Mesendoderm (in vitro differentiated cells): Measurements from ENCODE around the gene CCIN.
"Not testable (repeated sequence)": the region's sequence is repeated elsewhere in the genome, so short reads cannot be mapped to it uniquely, and the experiment has no call there.

ENCODE experiments used
- DNase-seq: peaks from one replicate; pipeline ENCODE4 v3.0.0; 2013
- H2AK5ac ChIP-seq: 2 replicates; pipeline ENCODE4 v1.6.1; 2013; ENCODE audit warnings: low read length, inconsistent platforms
- H2BK120ac ChIP-seq: 2 replicates; pipeline ENCODE4 v1.6.1; 2013; ENCODE audit warnings: low read depth, mild to moderate bottlenecking, low read length, moderate library complexity, mixed read lengths
- H2BK15ac ChIP-seq: replicated peaks from 2 replicates; pipeline ENCODE4 v1.6.1; 2013; ENCODE audit warnings: low read depth, mild to moderate bottlenecking, moderate library complexity
- H2BK5ac ChIP-seq: 2 replicates; pipeline ENCODE4 v1.6.1; 2013; ENCODE audit warnings: low read length, inconsistent platforms
- H3K18ac ChIP-seq: 2 replicates; pipeline ENCODE4 v1.6.1; 2013; ENCODE audit warnings: mild to moderate bottlenecking, low read length, mixed read lengths
- H3K23ac ChIP-seq: one replicate; pipeline ENCODE4 v1.6.1; 2013; ENCODE audit warnings: low read length
- H3K27ac ChIP-seq: 2 replicates; pipeline ENCODE4 v1.5.1; 2013; ENCODE audit warnings: low read depth, mild to moderate bottlenecking, inconsistent platforms, low read length, moderate library complexity
- H3K27me3 ChIP-seq: 2 replicates; pipeline ENCODE4 v1.6.1; 2013; ENCODE audit warnings: low read length, control low read depth, mild to moderate bottlenecking, inconsistent platforms; ENCODE audit not compliant: insufficient read depth, poor library complexity
- H3K36me3 ChIP-seq: 2 replicates; pipeline ENCODE4 v1.6.1; 2013; ENCODE audit warnings: low read length, inconsistent platforms; ENCODE audit not compliant: control insufficient read depth, insufficient read depth
- H3K4ac ChIP-seq: one replicate; pipeline ENCODE4 v1.6.1; 2013; ENCODE audit warnings: low read depth, mild to moderate bottlenecking, low read length, moderate library complexity
- H3K4me1 ChIP-seq: 2 replicates; pipeline ENCODE4 v1.6.1; 2013; ENCODE audit warnings: low read depth, low read length, inconsistent platforms; ENCODE audit not compliant: control insufficient read depth
- H3K4me2 ChIP-seq: 2 replicates; pipeline ENCODE4 v1.6.1; 2013; ENCODE audit warnings: low read length
- H3K4me3 ChIP-seq: 2 replicates; pipeline ENCODE4 v1.5.1; 2013; ENCODE audit warnings: mild to moderate bottlenecking, low read length
- H3K56ac ChIP-seq: one replicate; pipeline ENCODE4 v1.6.1; 2013; ENCODE audit warnings: low read length
- H3K79me1 ChIP-seq: 2 replicates; pipeline ENCODE4 v1.6.1; 2013; ENCODE audit warnings: low read length, inconsistent platforms
- H3K79me2 ChIP-seq: 2 replicates; pipeline ENCODE4 v1.6.1; 2013; ENCODE audit warnings: mild to moderate bottlenecking, low read length; ENCODE audit not compliant: control insufficient read depth, insufficient read depth
- H3K9ac ChIP-seq: 2 replicates; pipeline ENCODE4 v1.6.1; 2013; ENCODE audit warnings: low read length, inconsistent platforms
- H4K5ac ChIP-seq: one replicate; pipeline ENCODE4 v1.6.1; 2013; ENCODE audit warnings: low read length
- H4K8ac ChIP-seq: one replicate; pipeline ENCODE4 v1.6.1; 2013; ENCODE audit warnings: low read depth, mild to moderate bottlenecking, control low read depth, low read length, moderate library complexity
- WGBS: extraction: QIAGEN DNeasy Blood & Tissue Kit; methylation state at CpG from one replicate; pipeline ENCODE4 v1.1.7; 2013; ENCODE audit warnings: low lambda C conversion rate, missing lambda C conversion rate; ENCODE audit not compliant: insufficient coverage; ENCODE audit errors: extremely low coverage; 5-methylcytosine and 5-hydroxymethylcytosine counted together

Gene CCIN

GRCh38 chr9:36174731-36175130 lies 5.5 kb downstream of the CCIN start:
- Histone ChIP-seq H3K4me1 (no peaks in the 10 kb centered on the region), H3K27me3 (no peaks in the 10 kb centered on the region), H3K4ac (no peak overlapping the region), H2AK5ac (no peak overlapping the region), H2BK5ac (no peak overlapping the region), H3K56ac (no peak overlapping the region), H2BK15ac (no peak overlapping the region), H3K23ac (no peak overlapping the region), H3K79me1 (no peaks in the 10 kb centered on the region), H4K5ac (no peak overlapping the region), H3K9ac (no peak overlapping the region), H3K79me2 (no peaks in the 10 kb centered on the region), H3K36me3 (no peaks in the 10 kb centered on the region), H2BK120ac (no peak overlapping the region), H3K27ac (no peak overlapping the region), H3K18ac (no peak overlapping the region), H3K4me3 (no peak overlapping the region), H4K8ac (no peak overlapping the region), H3K4me2 (no peak overlapping the region)
- no CpG with 5 or more reads among the region's 3 CpGs for WGBS
- DNase-seq: peak; percentile 57

GRCh38 chr9:36175209-36175608 lies 6.0 kb downstream of the CCIN start:
- H3K36me3 ChIP-seq, H3K4ac ChIP-seq, H3K4me2 ChIP-seq, H2BK120ac ChIP-seq, H3K79me2 ChIP-seq, H2AK5ac ChIP-seq, H4K5ac ChIP-seq, H3K9ac ChIP-seq, H3K56ac ChIP-seq, H3K27me3 ChIP-seq, H2BK15ac ChIP-seq, H3K27ac ChIP-seq, H3K4me1 ChIP-seq, H2BK5ac ChIP-seq, H3K79me1 ChIP-seq, DNase-seq, H4K8ac ChIP-seq, H3K23ac ChIP-seq, H3K18ac ChIP-seq, H3K4me3 ChIP-seq: not testable (repeated sequence)
- WGBS: no CpG with 5 or more reads among the region's 3 CpGs

DNA sequence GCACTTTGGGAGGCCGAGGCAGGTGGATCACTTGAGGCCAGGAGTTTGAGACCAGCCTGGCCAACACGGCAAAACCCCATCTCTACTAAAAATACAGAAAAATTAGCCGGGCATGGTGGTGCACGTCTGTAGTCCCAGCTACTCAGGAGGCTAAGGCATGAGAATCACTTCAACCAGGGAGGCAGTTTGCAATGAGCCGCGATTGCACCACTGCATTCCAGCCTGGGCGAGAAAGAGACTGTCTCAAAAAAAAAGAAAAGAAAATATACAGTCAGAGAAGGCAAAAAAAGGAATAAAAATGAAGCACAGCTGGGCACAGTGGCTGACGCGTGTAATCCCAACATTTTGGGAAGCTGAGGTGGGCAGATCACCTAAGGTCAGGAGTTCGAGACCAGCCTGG lies 7.3 kb downstream of the CCIN start:
- not testable (repeated sequence) for H3K4me1 ChIP-seq, H4K5ac ChIP-seq, H2BK120ac ChIP-seq, H3K79me1 ChIP-seq, H3K4me2 ChIP-seq, H3K56ac ChIP-seq, H2BK15ac ChIP-seq, H2AK5ac ChIP-seq, H3K18ac ChIP-seq, H4K8ac ChIP-seq, H3K9ac ChIP-seq, H3K4me3 ChIP-seq, H3K79me2 ChIP-seq, H3K27ac ChIP-seq, H3K4ac ChIP-seq, H3K23ac ChIP-seq, H2BK5ac ChIP-seq, H3K27me3 ChIP-seq, H3K36me3 ChIP-seq, DNase-seq
- WGBS: no CpG with 5 or more reads among the region's 10 CpGs

DNA sequence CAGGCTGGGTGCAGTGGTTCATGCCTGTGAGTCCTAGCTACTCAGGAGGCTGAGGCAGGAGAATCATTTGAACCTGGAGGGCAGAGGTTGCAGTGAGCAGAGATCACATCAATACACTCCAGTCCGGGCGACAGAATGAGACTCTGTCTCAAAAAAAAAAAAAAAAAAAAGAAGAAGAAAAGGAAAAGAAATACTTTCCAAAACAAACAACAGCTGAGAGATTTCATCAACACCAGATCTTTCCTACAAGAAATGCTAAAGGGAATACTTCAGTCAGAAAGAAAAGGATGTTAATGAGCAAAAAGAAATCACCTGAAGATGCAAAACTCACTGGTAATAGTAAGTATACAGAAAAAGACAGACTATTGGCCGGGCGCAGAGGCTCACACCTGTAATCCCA lies 8.4 kb downstream of the CCIN start:
- no peak overlapping the region for H4K5ac ChIP-seq
- no peak overlapping the region for H3K56ac ChIP-seq
- H2BK15ac ChIP-seq: no peak overlapping the region
- no peak overlapping the region for H2BK5ac ChIP-seq
- no CpG with 5 or more reads among the region's 4 CpGs for WGBS
- no peaks in the 10 kb centered on the region for H3K36me3 ChIP-seq
- H3K4me2 ChIP-seq: no peak overlapping the region
- no peak overlapping the region for H3K18ac ChIP-seq
- H2BK120ac ChIP-seq: no peak overlapping the region
- no peak overlapping the region for H3K27ac ChIP-seq
- no peak for DNase-seq
- no peak overlapping the region for H3K4ac ChIP-seq
- H3K79me2 ChIP-seq: no peaks in the 10 kb centered on the region
- no peaks in the 10 kb centered on the region for H3K27me3 ChIP-seq
- H3K23ac ChIP-seq: no peak overlapping the region
- H4K8ac ChIP-seq: no peak overlapping the region
- H2AK5ac ChIP-seq: no peak overlapping the region
- H3K4me3 ChIP-seq: no peak overlapping the region
- H3K4me1 ChIP-seq: no peaks in the 10 kb centered on the region
- no peak overlapping the region for H3K9ac ChIP-seq
- no peaks in the 10 kb centered on the region for H3K79me1 ChIP-seq

DNA sequence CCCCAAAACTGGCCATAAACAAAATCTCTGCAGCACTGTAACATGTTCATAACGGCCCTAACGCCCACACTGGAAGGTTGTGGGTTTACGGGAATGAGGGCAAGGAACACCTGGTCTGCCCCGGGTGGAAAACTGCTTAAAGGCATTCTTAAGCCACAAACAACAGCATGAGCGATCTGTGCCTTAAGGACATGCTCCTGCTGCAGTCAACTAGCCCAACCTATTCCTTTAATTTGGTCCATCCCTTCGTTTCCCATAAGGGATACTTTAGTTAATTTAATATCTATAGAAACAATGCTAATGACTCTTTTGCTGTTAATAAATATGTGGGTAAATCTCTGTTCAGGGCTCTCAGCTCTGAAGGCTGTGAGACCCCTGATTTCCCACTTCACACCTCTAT lies 11.1 kb downstream of the CCIN start:
- H2BK5ac ChIP-seq, H3K4me3 ChIP-seq, H4K5ac ChIP-seq, H2BK120ac ChIP-seq, H3K4ac ChIP-seq, H3K23ac ChIP-seq, H3K79me1 ChIP-seq, H3K4me1 ChIP-seq, H2BK15ac ChIP-seq, H3K18ac ChIP-seq, H3K27ac ChIP-seq, H3K56ac ChIP-seq, H3K9ac ChIP-seq, H3K36me3 ChIP-seq, H3K27me3 ChIP-seq, H3K4me2 ChIP-seq, DNase-seq, H3K79me2 ChIP-seq, H2AK5ac ChIP-seq, H4K8ac ChIP-seq: not testable (repeated sequence)
- WGBS: no CpG with 5 or more reads among the region's 6 CpGs

DNA sequence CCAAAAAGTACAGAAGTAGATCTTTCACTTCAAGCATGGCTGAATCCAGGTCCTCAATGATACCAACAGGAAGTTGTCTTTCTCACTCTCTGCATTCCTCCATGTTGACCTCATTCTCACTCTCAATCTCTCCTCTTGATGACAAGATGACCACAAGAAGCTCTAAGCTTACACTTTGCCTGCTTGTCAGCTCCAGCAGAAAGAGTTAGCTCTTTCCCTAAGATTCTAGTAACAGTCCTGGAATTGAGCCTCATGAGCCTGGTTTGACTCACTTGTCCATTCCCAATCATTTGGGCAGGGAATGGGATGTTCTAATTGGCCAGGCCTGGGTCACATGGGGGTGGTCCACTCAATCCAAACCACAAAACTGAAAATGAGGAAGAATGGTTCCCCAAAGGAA lies 18.2 kb downstream of the CCIN start:
- Histone ChIP-seq H3K18ac (no peak overlapping the region), H3K4me1 (peaks cover 14% of the 10 kb centered on the region), H3K79me1 (no peaks in the 10 kb centered on the region), H3K56ac (no peak overlapping the region), H3K4me3 (no peak overlapping the region), H3K4ac (peak overlapping the region; percentile 36), H2AK5ac (no peak overlapping the region), H3K27ac (peak overlapping the region; percentile 38), H4K8ac (no peak overlapping the region), H3K23ac (no peak overlapping the region), H2BK5ac (no peak overlapping the region), H3K36me3 (no peaks in the 10 kb centered on the region), H3K9ac (no peak overlapping the region), H4K5ac (no peak overlapping the region), H3K4me2 (no peak overlapping the region), H3K27me3 (no peaks in the 10 kb centered on the region), H2BK120ac (peak overlapping the region; percentile 29), H3K79me2 (peaks cover 15% of the 10 kb centered on the region), H2BK15ac (no peak overlapping the region)
- DNase-seq: peak; percentile 91
